ENCODE data around the gene GABPB1.

GABPB1 gene

GRCh38 chr15:50320504-50320903, 34.5 kb downstream of the GABPB1 start:
- TF ChIP-seq, protein P1, sequence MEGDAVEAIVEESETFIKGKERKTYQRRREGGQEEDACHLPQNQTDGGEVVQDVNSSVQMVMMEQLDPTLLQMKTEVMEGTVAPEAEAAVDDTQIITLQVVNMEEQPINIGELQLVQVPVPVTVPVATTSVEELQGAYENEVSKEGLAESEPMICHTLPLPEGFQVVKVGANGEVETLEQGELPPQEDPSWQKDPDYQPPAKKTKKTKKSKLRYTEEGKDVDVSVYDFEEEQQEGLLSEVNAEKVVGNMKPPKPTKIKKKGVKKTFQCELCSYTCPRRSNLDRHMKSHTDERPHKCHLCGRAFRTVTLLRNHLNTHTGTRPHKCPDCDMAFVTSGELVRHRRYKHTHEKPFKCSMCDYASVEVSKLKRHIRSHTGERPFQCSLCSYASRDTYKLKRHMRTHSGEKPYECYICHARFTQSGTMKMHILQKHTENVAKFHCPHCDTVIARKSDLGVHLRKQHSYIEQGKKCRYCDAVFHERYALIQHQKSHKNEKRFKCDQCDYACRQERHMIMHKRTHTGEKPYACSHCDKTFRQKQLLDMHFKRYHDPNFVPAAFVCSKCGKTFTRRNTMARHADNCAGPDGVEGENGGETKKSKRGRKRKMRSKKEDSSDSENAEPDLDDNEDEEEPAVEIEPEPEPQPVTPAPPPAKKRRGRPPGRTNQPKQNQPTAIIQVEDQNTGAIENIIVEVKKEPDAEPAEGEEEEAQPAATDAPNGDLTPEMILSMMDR (IDR thresholded peaks at IDR 0.05; ENCODE audit: low read length), result no peak
- TF ChIP-seq EZH2 (optimal IDR thresholded peaks at IDR 0.05; ENCODE audit: low read depth, low read length) (no peak), EZH2phosphoT487 (IDR thresholded peaks at IDR 0.05; ENCODE audit: low read length) (no peak)

GRCh38 chr15:50318697-50319096, 36.3 kb downstream of the GABPB1 start:
- peaks cover 4% of the 10 kb centered on the region; the same call in 1 of the 2 replicates for H4K20me1 ChIP-seq (ENCODE audit: insufficient read depth, low read length)
- H3K4me2 ChIP-seq (ENCODE audit: low read depth, low read length), result no peak overlapping the region
- no peak overlapping the region for H2AFZ ChIP-seq (ENCODE audit: low read length)
- H3K9ac ChIP-seq (ENCODE audit: low read length), result no peak overlapping the region
- H3K4me1 ChIP-seq (ENCODE audit: low read length), result no peaks in the 10 kb centered on the region
- no peaks in the 10 kb centered on the region for H3K27me3 ChIP-seq (replicated peaks; ENCODE audit: insufficient read depth, low read length)
- H3K79me2 ChIP-seq (ENCODE audit: low read length), result peaks cover 48% of the 10 kb centered on the region
- H3F3A ChIP-seq (ENCODE audit: insufficient read depth, low read length), result peaks cover 4% of the 10 kb centered on the region; the same call in 1 of the 2 replicates
- no peaks in the 10 kb centered on the region for H3K36me3 ChIP-seq (replicated peaks; ENCODE audit: insufficient read depth, low read length)
- no peak for DNase-seq
- H3K9me3 ChIP-seq (replicated peaks; ENCODE audit: insufficient read depth, low read length), result no peaks in the 10 kb centered on the region
- H3K9me2 ChIP-seq (replicated peaks; ENCODE audit: insufficient read depth, low read length), result no peaks in the 10 kb centered on the region
- no peak overlapping the region for H3K27ac ChIP-seq (ENCODE audit: low read length)
- TF ChIP-seq EZH2phosphoT487 (IDR thresholded peaks at IDR 0.05; ENCODE audit: low read length) (no peak), EZH2 (optimal IDR thresholded peaks at IDR 0.05; ENCODE audit: low read depth, low read length) (no peak)
- TF ChIP-seq, protein P1 (IDR thresholded peaks at IDR 0.05; ENCODE audit: low read length), result no peak
- H3K4me3 ChIP-seq (ENCODE audit: low read length), result no peak overlapping the region

More at GRCh38 chr15:50320504-50320903, 34.5 kb downstream of the GABPB1 start:
- Histone ChIP-seq H3K9ac (ENCODE audit: low read length) (no peak overlapping the region), H3K4me1 (ENCODE audit: low read length) (no peaks in the 10 kb centered on the region), H3K4me2 (ENCODE audit: low read depth, low read length) (no peak overlapping the region), H2AFZ (ENCODE audit: low read length) (no peak overlapping the region), H3K9me2 (replicated peaks; ENCODE audit: insufficient read depth, low read length) (no peaks in the 10 kb centered on the region), H4K20me1 (ENCODE audit: insufficient read depth, low read length) (peaks cover 4% of the 10 kb centered on the region; the same call in 1 of the 2 replicates), H3K4me3 (ENCODE audit: low read length) (no peak overlapping the region), H3K27me3 (replicated peaks; ENCODE audit: insufficient read depth, low read length) (no peaks in the 10 kb centered on the region), H3K79me2 (ENCODE audit: low read length) (peaks cover 41% of the 10 kb centered on the region), H3K36me3 (replicated peaks; ENCODE audit: insufficient read depth, low read length) (no peaks in the 10 kb centered on the region), H3F3A (ENCODE audit: insufficient read depth, low read length) (peaks cover 1% of the 10 kb centered on the region; the same call in 1 of the 2 replicates), H3K27ac (ENCODE audit: low read length) (no peak overlapping the region), H3K9me3 (replicated peaks; ENCODE audit: insufficient read depth, low read length) (no peaks in the 10 kb centered on the region)
- DNase-seq, result no peak

- TF ChIP-seq EZH2 (optimal IDR thresholded peaks at IDR 0.05; ENCODE audit: low read depth, low read length), result no peak
- TF ChIP-seq, protein P1 (IDR thresholded peaks at IDR 0.05; ENCODE audit: low read length), result peak; percentile 61
- Histone ChIP-seq H3K9me2 (replicated peaks; ENCODE audit: insufficient read depth, low read length) (no peaks in the 10 kb centered on the region), H3K27me3 (replicated peaks; ENCODE audit: insufficient read depth, low read length) (no peaks in the 10 kb centered on the region), H4K20me1 (ENCODE audit: insufficient read depth, low read length) (peaks cover 4% of the 10 kb centered on the region; the same call in 1 of the 2 replicates), H3K4me1 (ENCODE audit: low read length) (no peaks in the 10 kb centered on the region), H3K27ac (ENCODE audit: low read length) (no peak overlapping the region), H3K36me3 (replicated peaks; ENCODE audit: insufficient read depth, low read length) (no peaks in the 10 kb centered on the region), H3K9ac (ENCODE audit: low read length) (no peak overlapping the region), H3K4me2 (ENCODE audit: low read depth, low read length) (no peak overlapping the region), H3F3A (ENCODE audit: insufficient read depth, low read length) (peaks cover 4% of the 10 kb centered on the region; the same call in 1 of the 2 replicates), H3K4me3 (ENCODE audit: low read length) (no peak overlapping the region), H3K9me3 (replicated peaks; ENCODE audit: insufficient read depth, low read length) (no peaks in the 10 kb centered on the region), H2AFZ (ENCODE audit: low read length) (no peak overlapping the region), H3K79me2 (ENCODE audit: low read length) (peaks cover 55% of the 10 kb centered on the region)
- DNase-seq, result peak; percentile 45
Observed at GRCh38 chr15:50315814-50316630, 39.0 kb downstream of the GABPB1 start.
